Measurements from ENCODE around the gene CASP7.

DNA sequence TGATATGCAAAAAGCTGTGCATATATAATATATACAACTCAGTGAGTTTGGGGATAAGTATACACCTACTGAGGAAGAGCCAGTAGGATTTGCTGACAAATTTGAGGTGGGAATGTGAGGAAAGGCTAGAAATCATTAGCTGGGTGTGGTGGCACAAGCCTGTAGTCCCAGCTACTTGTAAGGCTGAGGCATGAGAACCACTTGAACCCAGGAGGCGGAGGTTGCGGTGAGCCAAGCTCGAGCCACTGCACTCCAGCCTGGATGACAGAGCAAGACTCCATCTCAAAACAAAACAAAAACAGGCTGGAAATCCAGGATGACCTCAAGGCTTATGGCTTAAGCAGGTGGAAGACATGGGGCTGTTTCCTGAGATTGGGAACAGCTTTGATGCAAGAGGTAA, 61.1 kb downstream of the CASP7 start:
- TF ChIP-seq, protein P1, sequence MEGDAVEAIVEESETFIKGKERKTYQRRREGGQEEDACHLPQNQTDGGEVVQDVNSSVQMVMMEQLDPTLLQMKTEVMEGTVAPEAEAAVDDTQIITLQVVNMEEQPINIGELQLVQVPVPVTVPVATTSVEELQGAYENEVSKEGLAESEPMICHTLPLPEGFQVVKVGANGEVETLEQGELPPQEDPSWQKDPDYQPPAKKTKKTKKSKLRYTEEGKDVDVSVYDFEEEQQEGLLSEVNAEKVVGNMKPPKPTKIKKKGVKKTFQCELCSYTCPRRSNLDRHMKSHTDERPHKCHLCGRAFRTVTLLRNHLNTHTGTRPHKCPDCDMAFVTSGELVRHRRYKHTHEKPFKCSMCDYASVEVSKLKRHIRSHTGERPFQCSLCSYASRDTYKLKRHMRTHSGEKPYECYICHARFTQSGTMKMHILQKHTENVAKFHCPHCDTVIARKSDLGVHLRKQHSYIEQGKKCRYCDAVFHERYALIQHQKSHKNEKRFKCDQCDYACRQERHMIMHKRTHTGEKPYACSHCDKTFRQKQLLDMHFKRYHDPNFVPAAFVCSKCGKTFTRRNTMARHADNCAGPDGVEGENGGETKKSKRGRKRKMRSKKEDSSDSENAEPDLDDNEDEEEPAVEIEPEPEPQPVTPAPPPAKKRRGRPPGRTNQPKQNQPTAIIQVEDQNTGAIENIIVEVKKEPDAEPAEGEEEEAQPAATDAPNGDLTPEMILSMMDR (IDR thresholded peaks at IDR 0.05): no peak
- TF ChIP-seq POLR2A (IDR thresholded peaks at IDR 0.05): no peak
- TF ChIP-seq POLR2AphosphoS5 (IDR thresholded peaks at IDR 0.05; ENCODE audit: insufficient read depth in 1 of 2, low read depth in 1 of 2): no peak
